ENCODE data around the gene SCRN2. TPM values are rescaled to one million over a fixed set of nuclear protein-coding genes. Genes with fewer than 3 reads are reported as not detected.

The SCRN2 gene
- polyA plus RNA-seq, 4 donors, result 48.7 to 82.3 (median 56.0) TPM

DNA sequence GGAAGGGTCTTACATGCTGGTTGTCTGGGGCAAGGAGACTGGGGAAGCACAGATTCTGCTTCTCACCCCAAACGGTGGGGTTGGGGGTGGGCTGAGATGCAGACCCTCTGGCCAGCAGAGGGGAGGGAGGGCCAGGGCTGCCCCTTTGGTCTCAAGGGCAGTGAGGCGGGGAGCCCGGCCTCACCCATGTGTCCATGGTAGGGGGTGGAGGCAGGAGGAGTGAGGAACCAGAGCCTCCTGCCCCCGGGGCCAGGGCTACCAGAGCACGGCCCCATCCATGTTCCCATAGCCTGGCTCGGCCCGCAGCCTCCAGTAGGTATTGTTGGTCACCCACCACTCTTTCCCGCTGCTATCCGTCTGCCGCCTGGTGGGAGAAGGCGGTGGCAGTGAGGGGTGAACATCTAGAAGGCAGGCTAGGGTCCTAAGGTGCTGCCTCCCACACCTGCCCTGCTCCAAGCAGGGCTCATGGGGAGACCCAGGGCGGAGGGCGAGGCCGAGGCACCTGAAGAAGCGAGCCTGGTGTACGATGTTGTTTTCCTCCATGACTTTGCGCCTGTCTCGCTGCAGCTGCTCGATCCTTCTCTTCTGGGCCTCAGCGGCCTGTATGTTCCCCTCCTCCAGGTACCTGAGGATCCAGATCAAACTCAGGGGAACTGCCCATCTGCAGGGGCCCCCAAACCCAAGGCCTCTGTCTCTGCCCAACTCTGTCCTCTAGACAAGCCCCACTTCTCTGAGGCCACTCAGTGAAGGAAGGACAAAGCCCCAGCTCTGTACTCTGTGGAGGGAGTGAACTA lies 32.8 kb downstream of the SCRN2 start:
- DNase-seq (ENCODE audit: low read depth in 4 of 4, low spot score in 2 of 4), result no peak

DNA sequence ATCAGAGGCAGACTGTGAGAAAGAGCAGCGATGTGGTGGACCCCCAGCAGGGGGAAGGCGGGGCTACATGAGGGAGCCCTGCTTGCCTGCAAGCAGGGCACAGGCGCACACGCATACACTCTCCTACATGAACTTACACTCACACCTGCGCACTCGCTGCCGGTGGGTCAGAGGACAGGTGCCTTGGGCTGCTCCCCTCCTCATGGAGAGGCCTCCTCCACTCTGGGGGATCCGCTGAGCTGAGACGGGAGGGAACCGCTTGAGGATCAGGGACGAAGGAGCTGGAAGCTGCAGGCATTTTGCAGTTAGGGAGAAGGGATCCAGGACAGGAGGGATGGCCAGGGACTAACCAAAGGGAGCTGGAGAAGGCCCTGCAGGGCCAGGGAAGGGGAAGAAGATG lies 33.7 kb downstream of the SCRN2 start:
- no peak for DNase-seq (ENCODE audit: low read depth in 4 of 4, low spot score in 2 of 4)

DNA sequence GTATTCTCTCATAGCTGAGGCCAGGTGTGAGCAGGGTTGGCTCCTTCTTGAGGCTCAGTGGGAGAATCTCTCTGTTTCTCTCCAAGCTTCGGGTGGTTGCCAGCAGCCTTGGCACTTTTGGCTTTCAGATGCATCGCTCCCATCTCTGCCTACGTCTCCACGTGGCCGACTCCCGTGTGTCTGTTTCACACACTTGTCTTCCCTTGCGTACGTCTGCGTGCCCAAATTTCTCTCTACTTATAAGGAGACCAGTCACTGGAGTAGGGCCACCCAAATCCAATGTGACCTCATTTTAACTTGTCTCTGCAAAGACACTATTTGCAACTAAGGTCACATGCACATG lies 34.2 kb downstream of the SCRN2 start:
- no peak for DNase-seq (ENCODE audit: low read depth in 4 of 4, low spot score in 2 of 4)

- no peak for DNase-seq (ENCODE audit: low read depth in 4 of 4, low spot score in 2 of 4)
These were observed 34.8 kb downstream of the SCRN2 start for GRCh38 chr17:47806026-47806912.

GRCh38 chr17:47804461-47804860 lies 36.6 kb downstream of the SCRN2 start:
- no peak for DNase-seq (ENCODE audit: low read depth in 4 of 4, low spot score in 2 of 4)

GRCh38 chr17:47803751-47804150 lies 37.3 kb downstream of the SCRN2 start:
- DNase-seq (ENCODE audit: low read depth in 4 of 4, low spot score in 2 of 4), result no peak

DNA sequence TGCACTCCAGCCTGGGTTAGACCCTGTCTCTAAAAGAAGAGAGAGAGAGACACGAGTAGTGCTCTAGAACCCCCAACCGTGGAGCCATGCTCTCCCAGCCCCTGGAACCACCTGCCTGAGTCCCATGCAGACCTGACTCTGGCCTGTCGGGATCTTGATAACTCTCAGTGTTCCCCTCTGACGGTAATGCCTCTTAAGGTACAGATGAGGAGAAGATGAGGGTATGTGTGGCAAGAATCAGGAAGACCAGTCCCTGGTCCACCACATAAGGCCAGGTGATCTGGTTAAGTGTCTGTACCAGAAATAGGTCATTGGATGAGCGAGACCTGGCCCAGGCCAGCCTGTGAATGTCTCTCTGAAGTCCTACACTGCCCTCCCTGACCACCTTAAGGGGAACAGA lies 37.9 kb downstream of the SCRN2 start:
- no peak for DNase-seq (ENCODE audit: low read depth in 4 of 4, low spot score in 2 of 4)

- no peak for DNase-seq (ENCODE audit: low read depth in 4 of 4, low spot score in 2 of 4)
These were observed 38.6 kb downstream of the SCRN2 start for GRCh38 chr17:47802341-47803022.

- no peak for DNase-seq (ENCODE audit: low read depth in 4 of 4, low spot score in 2 of 4)
These were observed 39.2 kb downstream of the SCRN2 start for GRCh38 chr17:47801906-47802305.

GRCh38 chr17:47801176-47801765 lies 39.8 kb downstream of the SCRN2 start:
- no peak for DNase-seq (ENCODE audit: low read depth in 4 of 4, low spot score in 2 of 4)

GRCh38 chr17:47800686-47801085 lies 40.4 kb downstream of the SCRN2 start:
- no peak for DNase-seq (ENCODE audit: low read depth in 4 of 4, low spot score in 2 of 4)

DNA sequence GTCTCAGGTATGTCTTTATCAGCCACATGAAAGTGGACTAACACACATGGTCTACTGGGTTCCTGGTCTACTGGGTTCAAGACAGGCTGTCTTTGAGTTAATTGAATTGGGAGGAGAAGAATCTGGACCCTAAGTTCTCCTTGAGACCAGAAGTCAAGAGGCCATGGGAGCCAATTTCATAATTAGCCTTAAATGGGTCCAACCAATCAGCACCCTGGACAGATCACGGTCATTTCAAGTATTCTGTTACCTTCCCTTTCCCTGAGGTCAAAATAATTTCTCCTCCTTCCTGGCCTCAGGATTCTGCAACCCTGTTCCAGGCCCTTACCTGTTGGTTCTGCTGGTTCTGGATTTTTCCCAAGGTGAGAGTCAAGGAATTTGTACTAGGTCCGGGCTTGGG lies 43.3 kb downstream of the SCRN2 start:
- no peak for DNase-seq (ENCODE audit: low read depth in 4 of 4, low spot score in 2 of 4)

DNA sequence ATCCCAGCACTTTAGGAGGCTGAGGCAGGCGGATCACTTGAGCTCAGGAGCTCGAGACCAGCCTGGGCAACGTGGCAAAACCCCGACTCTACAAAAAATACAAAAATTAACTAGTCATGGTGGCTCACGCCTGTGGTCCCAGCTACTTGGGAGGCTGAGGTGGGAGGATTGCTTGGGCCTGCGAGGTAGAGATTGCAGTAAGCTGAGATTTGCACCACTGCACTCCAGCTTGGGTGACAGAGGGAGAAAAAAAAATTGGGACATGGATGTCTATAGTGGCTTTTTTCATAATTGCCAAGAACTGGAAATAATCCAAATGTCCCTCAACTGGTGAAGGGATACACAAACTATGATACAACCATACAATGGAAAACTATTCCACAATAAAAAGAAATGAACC lies 48.1 kb downstream of the SCRN2 start:
- DNase-seq (ENCODE audit: low read depth in 4 of 4, low spot score in 2 of 4), result no peak

GRCh38 chr17:47792457-47792856 lies 48.6 kb downstream of the SCRN2 start:
- DNase-seq (ENCODE audit: low read depth in 4 of 4, low spot score in 2 of 4), result no peak

DNA sequence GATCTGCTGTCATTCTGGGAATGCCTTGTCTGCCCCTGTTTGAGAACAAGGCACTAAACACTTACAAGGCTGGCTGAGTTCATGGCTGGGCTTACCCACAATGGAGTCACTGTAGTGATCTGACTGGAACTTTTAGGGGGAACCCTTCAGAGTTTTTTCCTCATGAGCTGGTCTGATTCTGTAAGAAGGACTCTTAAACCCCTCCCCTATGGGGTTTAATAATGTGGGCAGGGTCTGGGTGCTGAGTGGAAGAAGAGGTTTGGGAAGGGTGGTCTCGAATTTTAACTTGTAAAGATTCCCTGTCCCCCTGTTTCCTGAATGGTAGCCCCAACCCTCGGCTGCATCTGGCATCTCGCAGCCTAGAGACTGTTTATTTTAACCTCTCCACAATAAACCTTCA lies 50.0 kb downstream of the SCRN2 start:
- no peak for DNase-seq (ENCODE audit: low read depth in 4 of 4, low spot score in 2 of 4)

GRCh38 chr17:47789611-47790561 lies 51.2 kb downstream of the SCRN2 start:
- DNase-seq (ENCODE audit: low read depth in 4 of 4, low spot score in 2 of 4), result no peak

Data from left renal cortex interstitium (tissue), 4 donors.